Hematopoietic multipotent progenitor cell treated with erythropoietin and hydrocortisone succinate and interleukin-3 and kit ligand, for 17 days (in vitro differentiated cells): ENCODE results near the gene SFT2D1.
"Not testable (repeated sequence)": the region's sequence is repeated elsewhere in the genome, so short reads cannot be mapped to it uniquely, and the experiment has no call there.

Experiments used
- DNase-seq: peaks from one replicate; pipeline ENCODE4 v3.0.0-alpha.2; 2015; ENCODE audit warnings: low spot score

SFT2D1 gene

GRCh38 chr6:166342349-166343149 is at the start of gene SFT2D1:
Gene SFT2D1 (minus strand): TSS chr6:166342545. CDS start chr6:166342481, 64 bp downstream.
- DNase-seq = peak; percentile 61

- DNase-seq = no peak
These were observed 46.8 kb upstream of the SFT2D1 start for GRCh38 chr6:166389119-166389518.

GRCh38 chr6:166388290-166389004 is 46.1 kb upstream of the SFT2D1 start:
- DNase-seq = no peak

GRCh38 chr6:166387642-166388289 is 45.4 kb upstream of the SFT2D1 start:
- no peak for DNase-seq

- DNase-seq = not testable (repeated sequence)
These were observed 44.8 kb upstream of the SFT2D1 start for GRCh38 chr6:166387098-166387497.

GRCh38 chr6:166386111-166386510 is 43.8 kb upstream of the SFT2D1 start:
- DNase-seq = no peak

- DNase-seq = not testable (repeated sequence)
These were observed 41.5 kb upstream of the SFT2D1 start for GRCh38 chr6:166383802-166384363.

GRCh38 chr6:166382933-166383801 is 40.8 kb upstream of the SFT2D1 start, which contains the start of gene MPC1:
Gene MPC1 (minus strand): TSS chr6:166382940. CDS start chr6:166382876, 64 bp downstream.
- peak; percentile 93 for DNase-seq

GRCh38 chr6:166382500-166382932 is 40.2 kb upstream of the SFT2D1 start:
- no peak for DNase-seq

- peak; percentile 67 for DNase-seq
These were observed 39.6 kb upstream of the SFT2D1 start for GRCh38 chr6:166381733-166382499.

- DNase-seq = no peak
These were observed 39.0 kb upstream of the SFT2D1 start for GRCh38 chr6:166381381-166381732.

- DNase-seq = no peak
These were observed 37.5 kb upstream of the SFT2D1 start for GRCh38 chr6:166379800-166380199.

- no peak for DNase-seq
These were observed 36.8 kb upstream of the SFT2D1 start for GRCh38 chr6:166379103-166379586.

- no peak for DNase-seq
These were observed 35.4 kb upstream of the SFT2D1 start for GRCh38 chr6:166377721-166378120.

GRCh38 chr6:166375013-166375412 is 32.7 kb upstream of the SFT2D1 start:
- no peak for DNase-seq

GRCh38 chr6:166370489-166370888 is 28.1 kb upstream of the SFT2D1 start:
- DNase-seq = no peak

GRCh38 chr6:166369782-166370181 is 27.4 kb upstream of the SFT2D1 start:
- DNase-seq = no peak

- no peak for DNase-seq
These were observed 24.6 kb upstream of the SFT2D1 start for GRCh38 chr6:166366921-166367320.

- DNase-seq = no peak
These were observed 23.5 kb upstream of the SFT2D1 start for GRCh38 chr6:166365806-166366205.

GRCh38 chr6:166365221-166365620 is 22.9 kb upstream of the SFT2D1 start:
- no peak for DNase-seq
